ENCODE data around the gene FBXW7. TPM values are rescaled to one million over a fixed set of nuclear protein-coding genes. Genes with fewer than 3 reads are reported as not detected.

FBXW7 gene
- polyA plus RNA-seq, 1 of the 3 experiments (the other 2 are of a cell fraction): 7.7 TPM

DNA sequence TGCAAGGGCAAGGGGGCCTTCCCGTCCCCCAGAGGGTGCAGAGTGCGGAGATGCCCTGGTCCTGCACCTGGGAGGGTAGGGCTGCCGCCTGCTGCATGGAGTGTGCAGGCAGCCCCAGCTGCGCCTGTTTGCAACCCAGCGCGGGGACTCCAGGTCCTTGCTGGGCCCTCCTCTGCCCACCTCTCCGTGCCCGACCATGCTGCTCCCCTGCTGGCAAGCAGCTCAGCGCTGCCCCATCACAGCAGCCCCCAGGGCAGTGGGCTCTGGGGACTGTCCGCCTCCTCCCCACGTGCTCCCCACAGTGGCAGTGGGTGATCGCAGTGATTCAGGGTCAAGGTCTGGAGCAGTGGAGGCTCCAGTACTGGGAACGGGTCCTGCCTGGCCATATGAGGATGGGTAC, 5.0 kb upstream of the FBXW7 start (continued):
- TF ChIP-seq, protein P1, sequence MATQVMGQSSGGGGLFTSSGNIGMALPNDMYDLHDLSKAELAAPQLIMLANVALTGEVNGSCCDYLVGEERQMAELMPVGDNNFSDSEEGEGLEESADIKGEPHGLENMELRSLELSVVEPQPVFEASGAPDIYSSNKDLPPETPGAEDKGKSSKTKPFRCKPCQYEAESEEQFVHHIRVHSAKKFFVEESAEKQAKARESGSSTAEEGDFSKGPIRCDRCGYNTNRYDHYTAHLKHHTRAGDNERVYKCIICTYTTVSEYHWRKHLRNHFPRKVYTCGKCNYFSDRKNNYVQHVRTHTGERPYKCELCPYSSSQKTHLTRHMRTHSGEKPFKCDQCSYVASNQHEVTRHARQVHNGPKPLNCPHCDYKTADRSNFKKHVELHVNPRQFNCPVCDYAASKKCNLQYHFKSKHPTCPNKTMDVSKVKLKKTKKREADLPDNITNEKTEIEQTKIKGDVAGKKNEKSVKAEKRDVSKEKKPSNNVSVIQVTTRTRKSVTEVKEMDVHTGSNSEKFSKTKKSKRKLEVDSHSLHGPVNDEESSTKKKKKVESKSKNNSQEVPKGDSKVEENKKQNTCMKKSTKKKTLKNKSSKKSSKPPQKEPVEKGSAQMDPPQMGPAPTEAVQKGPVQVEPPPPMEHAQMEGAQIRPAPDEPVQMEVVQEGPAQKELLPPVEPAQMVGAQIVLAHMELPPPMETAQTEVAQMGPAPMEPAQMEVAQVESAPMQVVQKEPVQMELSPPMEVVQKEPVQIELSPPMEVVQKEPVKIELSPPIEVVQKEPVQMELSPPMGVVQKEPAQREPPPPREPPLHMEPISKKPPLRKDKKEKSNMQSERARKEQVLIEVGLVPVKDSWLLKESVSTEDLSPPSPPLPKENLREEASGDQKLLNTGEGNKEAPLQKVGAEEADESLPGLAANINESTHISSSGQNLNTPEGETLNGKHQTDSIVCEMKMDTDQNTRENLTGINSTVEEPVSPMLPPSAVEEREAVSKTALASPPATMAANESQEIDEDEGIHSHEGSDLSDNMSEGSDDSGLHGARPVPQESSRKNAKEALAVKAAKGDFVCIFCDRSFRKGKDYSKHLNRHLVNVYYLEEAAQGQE (IDR thresholded peaks at IDR 0.05; ENCODE audit: low read depth, low read length): no peak

DNA sequence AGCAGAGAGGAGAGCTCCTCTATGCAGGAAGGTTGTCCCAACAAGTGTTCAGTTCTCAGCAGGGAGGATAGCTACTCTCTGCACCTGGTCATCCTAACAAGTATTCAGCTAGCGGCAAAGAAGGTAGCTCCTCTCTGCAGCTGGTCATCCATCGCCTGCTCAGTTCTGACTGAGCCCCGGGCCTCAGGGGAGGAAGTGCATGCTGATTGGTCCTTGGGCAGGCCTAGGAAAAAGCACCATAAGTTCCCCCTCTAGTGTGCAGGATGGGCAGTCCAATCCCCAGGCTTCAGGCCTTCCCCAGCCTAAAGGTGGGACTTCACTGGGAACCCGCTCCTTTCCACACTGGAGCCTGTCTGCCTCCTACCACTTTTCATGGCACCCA, 4.4 kb upstream of the FBXW7 start:
- H3K27ac ChIP-seq (ENCODE audit: low read depth in 2 of 2, low read length in 1 of 2): no peak overlapping the region
- POLR2A ChIA-PET: interaction anchor here (0.6 kb wide), 1 partner anchor 11 kb away, joined by 3 read pairs; no protein-coding TSS in a partner anchor
- TF ChIP-seq CHD2 (IDR thresholded peaks at IDR 0.05; ENCODE audit: low read length, partially characterized antibody) (no peak), FOXM1 (IDR thresholded peaks at IDR 0.05; ENCODE audit: low read depth) (no peak), EP300 (IDR thresholded peaks at IDR 0.05; ENCODE audit: borderline replicate concordance in 1 of 2, low read depth in 1 of 2, low read length in 1 of 2) (no peak)
- peaks cover 48% of the 10 kb centered on the region for H3K79me2 ChIP-seq (ENCODE audit: insufficient read depth)
- peaks cover 0 to 24% of the 10 kb centered on the region in 2 experiments for H3K36me3 ChIP-seq (replicated peaks in 1 of 2; ENCODE audit: control insufficient read depth in 1 of 2, insufficient read depth in 2 of 2, low read length in 1 of 2)
- WGBS (ENCODE audit: low lambda C conversion rate): 100% methylated on average over 1 of the region's 4 CpGs
- no peaks in the 10 kb centered on the region for H4K20me1 ChIP-seq (ENCODE audit: insufficient read depth)
- H3K4me2 ChIP-seq: no peak overlapping the region
- H3K4me3 ChIP-seq (ENCODE audit: low read depth in 2 of 2, low read length in 1 of 2): no peak overlapping the region
- DNase-seq: no peak
- H3K9me3 ChIP-seq: no peaks in the 10 kb centered on the region
- no peaks in the 10 kb centered on the region for H3K9me2 ChIP-seq
- CTCF ChIA-PET: no interaction called here
- H3F3A ChIP-seq (replicated peaks; ENCODE audit: insufficient read depth): peaks cover 4% of the 10 kb centered on the region
- H3K4me1 ChIP-seq (ENCODE audit: control insufficient read depth in 1 of 2, insufficient read depth in 2 of 2, low read depth in 1 of 2, low read length in 1 of 2): peaks cover 0 to 9% of the 10 kb centered on the region in 2 experiments; a peak in 3 of 4 replicates
- H2AFZ ChIP-seq (ENCODE audit: low read depth): no peak overlapping the region
- H3K27me3 ChIP-seq (ENCODE audit: insufficient read depth): no peaks in the 10 kb centered on the region
- no peak overlapping the region for H3K9ac ChIP-seq

DNA sequence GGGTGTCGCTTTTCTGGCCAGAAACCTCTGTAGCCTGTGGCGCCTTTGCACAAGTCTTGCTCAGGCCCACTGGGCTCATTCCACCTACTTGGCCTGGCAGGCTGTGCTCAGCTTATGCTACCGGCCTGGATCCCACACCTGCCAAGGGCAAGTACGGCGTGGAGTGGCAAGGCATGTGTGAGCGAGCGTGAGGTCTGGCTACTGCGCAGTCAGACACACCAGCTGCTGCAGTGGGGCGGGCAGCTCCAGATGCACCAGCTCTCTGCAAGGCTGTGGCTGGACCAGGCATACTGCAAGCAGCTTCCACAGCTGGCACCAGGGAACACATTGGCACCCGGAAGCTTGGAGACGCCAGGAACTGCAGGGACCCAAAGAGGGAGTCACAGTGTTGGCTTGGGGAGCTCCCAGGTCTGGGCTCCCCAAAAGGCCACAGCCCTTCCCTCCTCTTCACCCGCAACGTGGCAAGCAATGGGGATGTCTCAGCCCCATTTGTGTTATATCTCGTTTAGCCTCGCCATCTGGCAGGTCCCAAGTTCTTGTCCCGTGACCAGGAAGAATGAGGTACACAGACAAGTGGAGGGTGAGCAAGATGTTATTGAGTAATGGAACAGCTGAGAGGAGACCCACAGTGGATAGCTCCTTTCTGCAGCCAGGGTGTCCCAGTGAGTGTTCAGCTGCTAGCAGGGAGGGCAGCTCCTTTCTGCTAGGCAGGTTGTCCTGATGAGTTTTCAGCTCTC, 3.8 kb upstream of the FBXW7 start:
- H3K9me2 ChIP-seq: no peaks in the 10 kb centered on the region
- no peak overlapping the region for H3K9ac ChIP-seq
- H3K79me2 ChIP-seq (ENCODE audit: insufficient read depth): peaks cover 54% of the 10 kb centered on the region
- ChIA-PET POLR2A (interaction anchor here (0.6 kb wide), 1 partner anchor 12 kb away, joined by 3 read pairs; no protein-coding TSS in a partner anchor), CTCF (interaction anchor here (1.7 kb wide), 1 partner anchor 85 kb away, joined by 6 read pairs; no protein-coding TSS in a partner anchor)
- no peak for DNase-seq
- H3K9me3 ChIP-seq: no peaks in the 10 kb centered on the region
- H3K4me1 ChIP-seq (ENCODE audit: control insufficient read depth in 1 of 2, insufficient read depth in 2 of 2, low read depth in 1 of 2, low read length in 1 of 2): peaks cover 0 to 9% of the 10 kb centered on the region in 2 experiments; a peak in 3 of 4 replicates
- peaks cover 4% of the 10 kb centered on the region for H3F3A ChIP-seq (replicated peaks; ENCODE audit: insufficient read depth)
- no peaks in the 10 kb centered on the region for H3K27me3 ChIP-seq (ENCODE audit: insufficient read depth)
- H3K4me2 ChIP-seq: no peak overlapping the region
- H2AFZ ChIP-seq (ENCODE audit: low read depth): no peak overlapping the region
- no peak overlapping the region for H3K4me3 ChIP-seq (ENCODE audit: low read depth in 2 of 2, low read length in 1 of 2)
- no peak overlapping the region for H3K27ac ChIP-seq (ENCODE audit: low read depth in 2 of 2, low read length in 1 of 2)
- 97% methylated on average over 13 of the region's 16 CpGs for WGBS (ENCODE audit: low lambda C conversion rate)
- peaks cover 0 to 24% of the 10 kb centered on the region in 2 experiments for H3K36me3 ChIP-seq (replicated peaks in 1 of 2; ENCODE audit: control insufficient read depth in 1 of 2, insufficient read depth in 2 of 2, low read length in 1 of 2)
- H4K20me1 ChIP-seq (ENCODE audit: insufficient read depth): peaks cover 4% of the 10 kb centered on the region
- TF ChIP-seq, protein P2, sequence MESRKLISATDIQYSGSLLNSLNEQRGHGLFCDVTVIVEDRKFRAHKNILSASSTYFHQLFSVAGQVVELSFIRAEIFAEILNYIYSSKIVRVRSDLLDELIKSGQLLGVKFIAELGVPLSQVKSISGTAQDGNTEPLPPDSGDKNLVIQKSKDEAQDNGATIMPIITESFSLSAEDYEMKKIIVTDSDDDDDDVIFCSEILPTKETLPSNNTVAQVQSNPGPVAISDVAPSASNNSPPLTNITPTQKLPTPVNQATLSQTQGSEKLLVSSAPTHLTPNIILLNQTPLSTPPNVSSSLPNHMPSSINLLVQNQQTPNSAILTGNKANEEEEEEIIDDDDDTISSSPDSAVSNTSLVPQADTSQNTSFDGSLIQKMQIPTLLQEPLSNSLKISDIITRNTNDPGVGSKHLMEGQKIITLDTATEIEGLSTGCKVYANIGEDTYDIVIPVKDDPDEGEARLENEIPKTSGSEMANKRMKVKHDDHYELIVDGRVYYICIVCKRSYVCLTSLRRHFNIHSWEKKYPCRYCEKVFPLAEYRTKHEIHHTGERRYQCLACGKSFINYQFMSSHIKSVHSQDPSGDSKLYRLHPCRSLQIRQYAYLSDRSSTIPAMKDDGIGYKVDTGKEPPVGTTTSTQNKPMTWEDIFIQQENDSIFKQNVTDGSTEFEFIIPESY (IDR thresholded peaks at IDR 0.05; ENCODE audit: borderline replicate concordance, low read depth): no peak
- TF ChIP-seq NFIC (IDR thresholded peaks at IDR 0.05; ENCODE audit: borderline replicate concordance) (no peak), POLR2AphosphoS5 (IDR thresholded peaks at IDR 0.05; ENCODE audit: low read depth, low read length) (no peak), SMC3 (IDR thresholded peaks at IDR 0.05; ENCODE audit: low read depth, low read length) (no peak), RFX5 (IDR thresholded peaks at IDR 0.05; ENCODE audit: low read length) (no peak), EP300 (IDR thresholded peaks at IDR 0.05; ENCODE audit: borderline replicate concordance in 1 of 2, low read depth in 1 of 2, low read length in 1 of 2) (no peak), TCF12 (IDR thresholded peaks at IDR 0.05) (no peak)
- TF ChIP-seq, protein P1 (IDR thresholded peaks at IDR 0.05; ENCODE audit: low read depth, low read length): no peak
- TF ChIP-seq, protein P3, sequence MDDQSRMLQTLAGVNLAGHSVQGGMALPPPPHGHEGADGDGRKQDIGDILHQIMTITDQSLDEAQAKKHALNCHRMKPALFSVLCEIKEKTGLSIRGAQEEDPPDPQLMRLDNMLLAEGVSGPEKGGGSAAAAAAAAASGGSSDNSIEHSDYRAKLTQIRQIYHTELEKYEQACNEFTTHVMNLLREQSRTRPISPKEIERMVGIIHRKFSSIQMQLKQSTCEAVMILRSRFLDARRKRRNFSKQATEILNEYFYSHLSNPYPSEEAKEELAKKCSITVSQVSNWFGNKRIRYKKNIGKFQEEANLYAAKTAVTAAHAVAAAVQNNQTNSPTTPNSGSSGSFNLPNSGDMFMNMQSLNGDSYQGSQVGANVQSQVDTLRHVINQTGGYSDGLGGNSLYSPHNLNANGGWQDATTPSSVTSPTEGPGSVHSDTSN (IDR thresholded peaks at IDR 0.05): no peak
- TF ChIP-seq, protein P4, sequence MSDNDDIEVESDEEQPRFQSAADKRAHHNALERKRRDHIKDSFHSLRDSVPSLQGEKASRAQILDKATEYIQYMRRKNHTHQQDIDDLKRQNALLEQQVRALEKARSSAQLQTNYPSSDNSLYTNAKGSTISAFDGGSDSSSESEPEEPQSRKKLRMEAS (IDR thresholded peaks at IDR 0.05; ENCODE audit: low read depth): no peak
